Erythroblast (primary cell): ENCODE results near the gene PHTF2.

Experiments used
- GATA1 ChIP-seq: IDR thresholded peaks from 2 replicates; pipeline ENCODE4 v1.6.1; 2011; ENCODE audit warnings: low read depth, mild to moderate bottlenecking, control low read depth, low read length, moderate library complexity
- POLR2A ChIP-seq: IDR thresholded peaks from 2 replicates; pipeline ENCODE4 v1.6.1; 2011; ENCODE audit warnings: mild to moderate bottlenecking, low read length

- TF ChIP-seq POLR2A (no peak), GATA1 (no peak)
Measured at GRCh38 chr7:77913977-77914607, 115.5 kb downstream of the PHTF2 start.
